OCI-M1 (cell line): ENCODE data around the gene MORC4.

Source experiments
- DNase-seq: peaks from one replicate; lab custom pipeline; 2025; lab: John Stamatoyannopoulos, UW

MORC4 gene

DNA sequence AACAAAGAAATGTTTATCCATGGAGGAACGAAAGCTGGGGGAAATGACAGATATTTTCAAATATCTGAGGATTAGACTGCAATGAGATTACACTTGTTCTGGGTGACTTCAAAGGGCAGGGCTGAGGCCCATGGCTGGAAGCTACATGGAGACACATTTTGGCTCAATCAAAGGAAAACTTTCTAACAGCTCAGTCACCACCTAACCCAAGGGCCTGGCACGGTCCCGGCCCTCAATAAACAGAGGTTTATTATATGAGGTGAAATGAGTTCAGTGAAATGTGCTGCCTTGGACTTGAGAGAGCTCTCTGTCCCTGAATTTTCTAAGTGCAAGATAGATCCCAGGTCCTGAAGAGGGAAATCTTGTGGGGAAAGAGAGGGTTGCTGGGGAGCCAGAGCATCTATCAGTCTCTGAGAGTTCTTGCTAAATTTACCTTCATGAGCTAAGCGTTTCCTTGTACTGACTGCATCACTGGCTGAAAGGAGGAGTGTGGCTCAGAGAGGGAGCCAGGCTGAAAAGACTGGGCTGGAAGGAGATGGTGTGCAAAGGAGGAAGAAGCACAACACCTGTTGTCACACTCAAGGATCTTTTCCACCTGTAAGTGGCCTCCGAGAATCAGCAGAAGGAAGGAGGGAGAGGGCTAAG lies 94.8 kb downstream of the MORC4 start:
- no peak for DNase-seq

DNA sequence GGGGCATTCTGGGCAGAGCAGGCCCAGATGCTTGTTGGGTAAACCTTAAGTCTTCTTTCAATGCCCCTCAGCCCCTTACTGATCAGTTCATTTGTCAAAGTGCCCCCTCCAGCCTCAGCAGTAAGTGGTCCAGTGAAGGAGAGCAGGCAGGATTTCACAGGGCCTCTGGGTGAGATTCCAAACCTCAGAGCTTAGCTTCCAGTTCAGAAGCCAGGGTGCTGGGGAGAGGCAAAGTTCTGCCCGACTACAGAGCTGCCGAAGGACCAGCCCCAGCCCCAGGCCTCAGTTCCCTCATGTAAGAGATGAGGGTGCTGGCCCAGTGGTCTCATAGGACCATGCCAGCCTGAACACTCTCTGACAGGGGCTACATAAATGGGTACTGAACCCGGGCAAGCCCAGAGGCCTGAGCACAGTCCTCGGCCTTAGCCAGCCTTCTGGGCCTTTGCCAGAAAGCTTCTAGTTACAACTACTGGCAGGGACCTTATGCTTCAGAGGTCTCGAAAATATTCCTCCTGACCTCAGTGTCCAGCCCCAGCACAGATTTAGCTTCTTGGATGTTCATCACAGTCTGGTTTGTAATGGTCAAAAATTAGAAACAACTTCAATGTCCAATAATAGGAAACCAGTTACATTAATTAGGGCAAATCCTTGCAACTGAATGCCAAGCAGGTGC lies 96.0 kb downstream of the MORC4 start:
- no peak for DNase-seq

DNA sequence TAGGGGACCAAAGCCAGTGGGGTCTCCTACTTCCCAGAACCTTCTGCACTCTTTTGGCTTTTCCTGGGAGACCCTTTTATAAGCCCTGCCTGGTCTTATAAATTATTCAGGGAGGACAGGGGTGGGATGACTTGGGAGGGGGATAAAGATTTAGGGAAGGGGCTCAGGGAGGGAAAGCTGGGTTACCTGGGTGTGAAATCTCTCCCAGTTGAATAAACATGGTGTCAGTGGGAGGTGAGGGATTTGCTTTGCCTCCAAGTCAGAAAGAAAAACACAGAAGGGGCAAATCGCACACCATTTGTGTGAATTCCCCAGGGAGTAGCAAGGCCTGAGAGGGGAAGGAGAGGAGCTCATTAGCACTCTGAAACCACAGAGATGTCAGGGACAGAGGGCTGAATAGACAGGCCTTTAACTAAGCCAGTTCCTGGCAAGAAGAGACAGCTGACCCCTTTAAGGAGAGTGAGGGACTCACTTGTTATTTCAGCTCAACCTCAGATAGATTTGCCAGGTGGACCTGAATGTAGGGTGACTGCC lies 96.7 kb downstream of the MORC4 start, which contains the start of gene RIPPLY1:
Gene RIPPLY1, minus strand, starts transcription at position 51 of the 534 bp plus-strand sequence. CDS start 54 bp downstream, outside the sequence.
- DNase-seq, result no peak

DNA sequence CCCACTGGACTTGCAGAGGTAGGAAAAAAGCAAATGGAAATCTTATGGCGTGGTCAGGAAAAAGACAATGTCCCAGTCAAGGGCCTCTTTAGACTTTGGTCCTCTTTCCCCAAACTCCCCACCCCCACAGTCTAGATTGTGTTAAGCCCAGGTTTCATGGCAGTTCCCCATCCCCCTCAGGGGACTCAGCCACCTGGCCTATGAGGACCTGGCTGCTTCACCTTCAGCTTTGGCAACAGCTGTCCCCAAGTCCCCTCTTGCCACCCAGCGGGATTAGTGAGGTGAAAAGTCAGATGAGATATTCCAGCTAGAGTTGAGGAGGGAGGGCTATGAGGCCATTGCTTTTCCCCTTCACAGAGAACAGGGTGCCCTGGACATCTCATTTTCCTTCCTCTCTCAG lies 97.3 kb downstream of the MORC4 start:
- DNase-seq, result no peak

DNA sequence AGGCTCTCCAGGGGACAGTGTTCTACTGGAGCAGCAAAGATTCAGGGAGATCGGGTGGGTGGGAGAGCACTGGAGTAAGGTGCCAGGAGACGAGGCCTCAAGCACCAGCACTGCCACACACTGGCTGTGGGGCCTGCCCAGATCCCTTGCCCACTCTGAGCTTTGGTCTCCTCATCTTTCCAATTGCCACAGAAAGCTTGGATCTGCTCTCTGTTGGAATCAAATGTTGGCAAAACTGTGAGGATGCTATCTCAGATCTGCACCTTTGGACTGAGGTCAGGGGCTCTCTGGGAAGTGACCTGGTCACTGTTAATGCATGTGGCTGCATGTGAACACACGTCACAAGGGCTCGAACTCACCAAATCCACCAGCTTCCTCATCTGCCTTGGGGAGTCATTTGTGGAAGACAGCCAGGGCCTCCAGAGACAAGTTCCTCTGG lies 98.2 kb downstream of the MORC4 start:
- no peak for DNase-seq

DNA sequence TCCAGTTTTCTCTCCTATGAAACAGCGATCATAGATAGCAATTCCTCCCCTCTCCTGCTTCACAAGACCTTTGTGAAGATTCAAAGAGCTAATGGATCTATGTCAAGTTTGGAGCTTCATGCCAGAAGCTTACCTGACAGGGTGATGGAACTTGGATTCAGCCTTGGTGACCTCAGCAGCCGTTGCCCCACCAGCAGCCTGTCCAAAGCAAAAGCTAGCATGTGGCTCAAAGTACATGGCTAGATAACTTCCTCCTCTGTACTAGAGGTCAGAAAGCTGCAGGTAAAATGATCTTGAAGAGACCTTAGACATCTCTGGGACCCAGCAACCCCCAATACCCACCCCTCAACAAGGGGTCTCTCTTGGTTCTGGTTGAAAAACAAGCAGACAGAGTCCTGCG lies 98.7 kb downstream of the MORC4 start:
- no peak for DNase-seq

DNA sequence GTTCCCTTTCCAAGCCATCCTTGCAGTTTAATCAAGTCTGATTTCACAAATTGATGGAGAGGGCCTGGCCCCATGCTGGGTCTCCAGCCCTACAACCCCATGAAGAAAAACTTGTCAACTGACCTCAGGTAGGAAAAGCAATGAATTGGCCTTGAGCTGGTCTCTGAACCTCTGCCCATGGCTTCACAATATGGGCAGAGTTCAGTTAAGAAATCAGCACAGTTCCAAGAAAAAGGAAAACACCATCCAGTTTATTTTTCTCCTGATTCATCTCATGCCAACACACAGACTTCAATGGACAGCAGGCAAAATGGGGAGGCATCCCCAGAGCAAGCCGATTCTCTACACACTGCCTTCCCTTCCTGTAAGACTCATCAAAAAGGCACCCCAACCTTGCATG lies 100.2 kb downstream of the MORC4 start:
- no peak for DNase-seq

DNA sequence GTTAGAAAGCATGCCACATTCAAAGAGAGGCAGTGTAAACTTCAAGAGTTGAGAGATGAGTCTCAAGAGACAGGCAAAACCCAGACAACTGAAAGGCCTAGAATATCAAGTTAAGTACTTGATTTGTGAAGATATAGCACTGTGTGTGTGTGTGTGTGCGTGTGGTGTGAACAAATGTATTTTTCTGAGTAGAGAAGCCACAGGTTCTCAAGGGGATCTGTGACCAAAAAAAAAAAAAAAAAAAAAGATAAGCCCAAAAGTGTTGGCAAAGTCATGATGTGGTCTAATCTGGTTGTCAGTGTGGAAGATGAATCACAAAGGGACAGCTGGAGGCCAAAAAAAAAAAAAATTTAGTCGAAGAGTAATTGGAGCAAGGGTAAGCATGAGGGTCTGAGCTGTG lies 100.7 kb downstream of the MORC4 start:
- DNase-seq, result no peak

DNA sequence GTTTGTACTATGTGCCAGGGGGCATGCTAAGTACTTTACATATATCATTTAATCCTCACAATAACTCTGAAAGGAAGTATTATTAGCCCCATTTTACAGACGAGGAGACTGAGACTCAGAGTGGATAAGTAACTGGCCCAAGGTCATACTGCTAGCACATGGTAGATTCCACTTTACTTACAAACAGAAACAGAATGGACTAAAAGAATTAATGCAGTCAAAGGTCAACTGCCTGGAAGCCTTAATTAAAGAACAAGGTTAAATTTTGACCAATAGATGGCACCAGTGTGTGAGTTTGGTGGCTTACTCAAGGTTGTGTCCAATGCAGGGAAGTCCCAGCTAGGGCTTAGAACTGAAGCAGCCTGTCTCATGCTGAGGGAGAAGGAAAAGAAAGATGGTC lies 101.5 kb downstream of the MORC4 start:
- peak; percentile 75 for DNase-seq

DNA sequence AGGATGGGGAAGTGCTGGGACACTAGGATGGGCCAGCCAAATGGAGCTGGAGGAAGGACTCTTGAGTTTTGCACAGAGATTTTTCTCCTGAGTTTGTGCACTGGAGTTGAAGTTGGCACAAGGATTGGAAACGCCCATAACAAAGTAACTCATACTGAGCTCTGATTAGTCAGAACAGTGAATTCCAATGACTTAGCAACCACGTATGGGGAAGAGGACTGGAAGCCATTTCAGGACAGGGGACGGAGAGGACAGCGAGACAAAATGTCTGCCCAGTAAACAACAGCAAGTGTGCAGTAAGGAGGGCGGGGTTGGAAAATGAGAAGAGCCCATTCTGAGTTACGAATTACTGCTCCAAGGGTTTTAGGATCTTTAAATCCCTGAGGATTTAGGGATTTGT lies 102.8 kb downstream of the MORC4 start:
- DNase-seq, result no peak

DNA sequence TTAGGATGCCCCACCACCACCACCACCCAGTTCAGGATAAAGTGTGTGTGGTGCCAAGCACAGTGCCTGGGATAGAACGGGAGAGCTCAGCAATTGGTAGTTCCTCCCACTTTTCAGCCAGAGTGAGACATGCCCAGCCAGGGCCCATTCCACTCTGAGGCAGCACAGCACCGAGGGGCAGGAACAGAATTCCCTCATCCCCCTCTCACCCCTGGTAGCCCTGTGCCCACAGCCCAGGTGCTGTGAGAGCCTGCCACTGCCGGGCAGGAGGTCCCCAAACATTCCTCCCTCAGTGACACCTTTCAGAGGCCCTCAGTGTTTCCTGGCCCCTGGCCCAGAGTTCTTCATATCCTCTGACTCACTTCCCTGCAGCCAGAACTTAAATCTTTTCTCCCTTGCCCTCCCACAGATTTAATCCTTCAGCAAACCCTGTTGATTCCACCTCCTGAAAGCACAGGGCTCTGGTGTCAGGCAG lies 105.0 kb downstream of the MORC4 start:
- DNase-seq, result no peak

DNA sequence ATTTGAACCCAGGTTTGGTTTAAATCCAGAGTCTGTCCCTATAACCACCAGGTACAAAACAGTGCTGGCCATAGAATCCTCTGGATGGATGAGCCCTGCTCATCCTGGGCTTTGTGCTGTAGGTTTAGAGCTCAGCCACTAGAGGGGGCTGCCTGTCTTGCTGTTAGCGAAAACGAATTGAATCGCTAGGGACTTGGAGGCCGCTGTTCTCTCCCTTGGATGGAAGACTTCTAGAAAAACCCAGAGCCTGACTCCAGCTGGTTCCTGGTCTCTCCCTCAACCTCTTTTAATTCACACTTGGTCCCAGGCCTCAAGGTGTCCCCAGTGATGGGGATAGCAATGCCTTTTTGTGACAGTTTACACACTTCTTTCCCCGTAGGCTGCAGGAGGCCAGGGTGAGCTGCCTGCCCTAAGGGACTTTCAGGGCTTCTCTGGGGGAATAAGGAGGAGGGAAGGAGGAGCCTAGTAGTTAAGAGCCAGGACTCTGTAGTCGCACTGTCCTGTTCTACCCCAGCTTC lies 105.6 kb downstream of the MORC4 start:
- peak; percentile 52 for DNase-seq

DNA sequence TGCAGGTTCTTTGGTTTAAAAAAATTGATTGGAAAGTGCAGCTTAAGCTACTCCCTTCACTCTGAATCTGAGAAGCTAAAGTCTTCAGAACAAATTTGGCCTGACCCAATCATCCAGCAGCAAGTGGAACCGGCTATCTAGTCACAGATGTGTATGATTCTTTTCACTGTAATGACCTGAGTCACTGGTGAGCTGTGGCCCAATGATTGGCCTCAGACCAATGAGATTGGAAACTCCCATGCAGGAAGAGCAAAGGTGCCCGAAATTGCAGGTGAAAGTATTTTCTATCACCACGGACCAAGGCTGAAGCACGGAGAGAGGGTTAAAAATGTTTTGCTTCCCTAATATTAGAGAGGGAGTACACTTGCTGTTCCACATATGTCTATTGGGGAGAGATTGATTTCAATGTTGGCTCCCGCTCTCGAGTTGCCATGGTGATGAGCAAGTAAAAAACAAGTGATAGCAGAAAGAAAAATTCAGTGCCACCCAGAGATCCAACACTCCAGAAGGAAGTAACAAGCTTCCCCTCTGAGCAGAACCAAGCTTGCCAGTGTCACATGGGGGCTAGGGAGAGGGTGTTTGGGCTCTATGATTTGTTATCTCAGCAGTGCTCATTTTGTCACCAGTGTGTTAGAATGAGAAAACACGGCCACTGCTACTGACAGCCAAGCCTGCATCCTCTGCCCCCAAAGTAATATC lies 108.1 kb downstream of the MORC4 start:
- DNase-seq, result no peak
